Left lung (tissue), 10 donors: ENCODE data around the gene NHS. TPM values are rescaled to one million over a fixed set of nuclear protein-coding genes. Genes with fewer than 3 reads are reported as not detected.

Source experiments
- ATAC-seq: fragments of 200-7000 bp; cut with Tn5 transposase; one replicate; pipeline ENCODE4 v1.9.1; 2020; ENCODE audit warnings: moderate library complexity
- DNase-seq, 4 donors: peaks; one replicate each; pipeline ENCODE4 v3.0.0-alpha.2; 2013 to 2020
- H3K27ac ChIP-seq, 2 donors: fragments of 200-600 bp; sonication (generic) in 1 of 2; one replicate each; pipeline versions ENCODE4 v1.5.0 to v1.8.0; 2020 to 2021
- H3K27me3 ChIP-seq, 2 donors: fragments of 200-600 bp; sonication (generic) in 1 of 2; one replicate each; pipeline versions ENCODE4 v1.5.0 to v1.8.0; 2020 to 2021
- H3K36me3 ChIP-seq, 2 donors: fragments of 200-600 bp; sonication (generic) in 1 of 2; one replicate each; pipeline versions ENCODE4 v1.5.0 to v1.8.0; 2020 to 2021
- H3K4me1 ChIP-seq, 2 donors: fragments of 200-600 bp; one replicate each; pipeline ENCODE4 v1.8.0; 2021
- H3K4me3 ChIP-seq, 2 donors: fragments of 200-600 bp; sonication (generic) in 1 of 2; one replicate each; pipeline versions ENCODE4 v1.5.0 to v1.8.0; 2020 to 2021; ENCODE audit warnings: mild to moderate bottlenecking in 1 of 2
- H3K9me3 ChIP-seq, 2 donors: fragments of 200-600 bp; sonication (generic) in 1 of 2; one replicate each; pipeline versions ENCODE4 v1.5.0 to v1.8.0; 2020 to 2021
- intact Hi-C, 2 donors: fragments of 100-400 bp; cut with DNase I; formaldehyde crosslinking; loops; one replicate each; pipeline versions ENCODE4 v1.11.2 to v1.14.2; 2022
- polyA plus RNA-seq, 6 donors: library from polyadenylated mRNA; unstranded; fragments of 120-200 nt; gene quantifications; one replicate each; pipeline ENCODE4 v1.2.1, GENCODE V29; 2013; ENCODE audit not compliant: insufficient read length in 6 of 6
- total RNA-seq, 2 donors: library from RNA; stranded (reverse); fragmentation: NEBNext Ultra II Directional; extraction: Animal tissue kit (Norgen Biotek cat#: 25700); gene quantifications; one replicate each; pipeline ENCODE4 v1.2.1, GENCODE V29; 2021
- TF ChIP-seq, protein P1 (sequence below), 2 donors: fragments of 200-600 bp; sonication (generic) in 1 of 2; IDR thresholded peaks; one replicate each; pipeline versions ENCODE4 v1.5.0 to v1.8.0; 2021; ENCODE audit warnings: antibody characterized with exemption in 2 of 2
- donor health status: DM: no; HTN: yes; CAD: no.
- donor health status: DM: no; HTN: no; CAD: no.

Gene NHS
- total and polyA plus RNA-seq, 8 donors: 1.4 to 8.3 (median 6.5) TPM

DNA sequence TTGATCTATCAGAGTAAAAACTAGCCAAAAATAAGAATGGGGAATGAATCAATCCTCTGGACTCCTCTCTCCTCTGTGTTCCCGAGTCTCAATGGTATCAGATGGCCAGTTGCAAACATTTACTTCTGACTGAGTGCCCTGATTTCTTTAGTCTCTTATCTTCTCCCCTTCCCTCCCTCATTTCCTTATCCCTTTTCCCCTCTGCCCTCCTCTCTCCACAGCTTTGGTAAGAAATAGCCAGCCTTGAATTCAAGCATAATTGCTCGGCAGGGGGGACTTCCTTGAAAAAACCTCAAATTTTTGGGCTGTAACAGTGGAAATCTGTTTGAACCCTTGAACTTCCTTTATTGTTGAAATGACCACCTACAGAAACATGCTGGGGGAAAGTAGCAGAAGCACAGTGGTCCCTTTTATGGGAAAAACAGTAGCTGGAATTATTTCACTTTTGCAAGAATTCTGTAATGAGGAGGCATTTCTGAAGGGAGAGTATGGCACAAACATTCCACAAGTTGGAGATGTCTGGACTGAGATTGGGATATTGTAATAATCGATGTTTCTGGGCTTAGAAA is 40.3 kb downstream of the NHS start:
- H3K4me3 ChIP-seq: no peak overlapping the region
- H3K27ac ChIP-seq: no peak overlapping the region
- TF ChIP-seq, protein P1, sequence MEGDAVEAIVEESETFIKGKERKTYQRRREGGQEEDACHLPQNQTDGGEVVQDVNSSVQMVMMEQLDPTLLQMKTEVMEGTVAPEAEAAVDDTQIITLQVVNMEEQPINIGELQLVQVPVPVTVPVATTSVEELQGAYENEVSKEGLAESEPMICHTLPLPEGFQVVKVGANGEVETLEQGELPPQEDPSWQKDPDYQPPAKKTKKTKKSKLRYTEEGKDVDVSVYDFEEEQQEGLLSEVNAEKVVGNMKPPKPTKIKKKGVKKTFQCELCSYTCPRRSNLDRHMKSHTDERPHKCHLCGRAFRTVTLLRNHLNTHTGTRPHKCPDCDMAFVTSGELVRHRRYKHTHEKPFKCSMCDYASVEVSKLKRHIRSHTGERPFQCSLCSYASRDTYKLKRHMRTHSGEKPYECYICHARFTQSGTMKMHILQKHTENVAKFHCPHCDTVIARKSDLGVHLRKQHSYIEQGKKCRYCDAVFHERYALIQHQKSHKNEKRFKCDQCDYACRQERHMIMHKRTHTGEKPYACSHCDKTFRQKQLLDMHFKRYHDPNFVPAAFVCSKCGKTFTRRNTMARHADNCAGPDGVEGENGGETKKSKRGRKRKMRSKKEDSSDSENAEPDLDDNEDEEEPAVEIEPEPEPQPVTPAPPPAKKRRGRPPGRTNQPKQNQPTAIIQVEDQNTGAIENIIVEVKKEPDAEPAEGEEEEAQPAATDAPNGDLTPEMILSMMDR (IDR thresholded peaks at IDR 0.05): no peak
- no peak for ATAC-seq
- H3K27me3 ChIP-seq: no peaks in the 10 kb centered on the region
- no peak for DNase-seq
- intact Hi-C loops: no loop called here
- no peaks in the 10 kb centered on the region for H3K9me3 ChIP-seq
- H3K4me1 ChIP-seq: no peaks in the 10 kb centered on the region
- no peaks in the 10 kb centered on the region for H3K36me3 ChIP-seq

DNA sequence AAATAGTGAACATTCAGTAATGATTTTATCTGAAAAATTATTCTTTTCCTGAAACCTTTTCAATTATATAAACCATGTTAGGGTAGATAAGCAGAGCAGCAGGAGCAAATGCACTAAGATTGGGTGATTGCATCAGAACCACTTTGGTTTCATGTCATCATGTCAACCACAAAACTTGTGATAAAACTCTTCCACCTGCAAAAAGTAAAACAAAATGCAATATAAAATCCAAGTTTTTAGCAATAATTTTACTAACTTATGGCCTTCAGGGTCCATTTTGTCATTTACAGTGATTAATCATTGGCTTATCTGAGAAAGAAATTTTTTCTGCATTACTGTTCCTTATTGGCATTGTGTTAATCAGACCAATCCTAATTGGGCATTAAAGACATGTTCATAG is 42.4 kb downstream of the NHS start:
- DNase-seq: no peak
- H3K9me3 ChIP-seq: no peaks in the 10 kb centered on the region
- no peaks in the 10 kb centered on the region for H3K36me3 ChIP-seq
- H3K27ac ChIP-seq: no peak overlapping the region
- H3K4me1 ChIP-seq: no peaks in the 10 kb centered on the region
- TF ChIP-seq, protein P1 (IDR thresholded peaks at IDR 0.05): no peak
- H3K27me3 ChIP-seq: no peaks in the 10 kb centered on the region
- intact Hi-C loops: no loop called here
- ATAC-seq: no peak
- H3K4me3 ChIP-seq: no peak overlapping the region

DNA sequence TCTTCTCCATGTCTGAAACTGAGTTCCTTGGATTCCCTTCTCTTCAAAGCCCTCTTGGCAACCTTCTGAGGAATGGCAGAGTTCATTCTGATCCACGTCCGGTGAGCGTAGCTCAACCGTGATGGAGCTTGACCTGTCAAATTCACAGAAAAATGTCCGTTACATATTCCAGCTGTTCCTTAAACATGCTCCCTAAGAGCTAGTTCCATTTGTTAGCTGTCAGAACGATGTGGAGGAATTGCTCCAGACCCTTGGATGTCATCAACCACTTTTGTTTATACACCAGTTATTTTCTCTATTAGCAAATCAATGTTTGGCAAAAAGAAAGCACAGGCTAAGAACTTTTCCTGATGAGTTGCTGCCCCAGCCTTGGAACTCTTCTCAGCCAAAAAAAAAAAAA is 50.1 kb downstream of the NHS start:
- no peaks in the 10 kb centered on the region for H3K36me3 ChIP-seq
- DNase-seq: peak in 1 of 4 donors; percentile 18
- H3K27ac ChIP-seq: no peak overlapping the region
- H3K4me1 ChIP-seq: no peaks in the 10 kb centered on the region
- intact Hi-C loops: no loop called here
- no peak overlapping the region for H3K4me3 ChIP-seq
- no peak for ATAC-seq
- H3K27me3 ChIP-seq: no peaks in the 10 kb centered on the region
- no peaks in the 10 kb centered on the region for H3K9me3 ChIP-seq
- TF ChIP-seq, protein P1 (IDR thresholded peaks at IDR 0.05): no peak

DNA sequence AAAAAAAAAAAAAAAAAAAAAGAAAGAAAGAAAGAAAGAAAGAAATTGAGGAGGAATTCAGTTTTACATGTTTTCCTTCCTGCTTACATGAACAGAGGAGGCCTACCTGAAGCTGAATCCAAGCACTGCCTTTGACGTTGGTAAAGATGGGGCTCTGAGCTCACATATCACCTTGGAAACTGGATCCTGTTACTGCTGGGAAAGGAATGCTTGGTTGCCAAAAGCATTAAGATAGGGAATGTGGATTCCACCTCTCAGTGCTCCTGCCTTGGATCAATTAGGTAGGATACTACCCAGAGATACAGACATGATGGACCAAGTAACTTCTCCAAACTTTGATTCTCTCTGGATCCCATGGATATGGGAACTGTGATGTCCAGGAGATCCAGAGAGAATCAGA is 50.6 kb downstream of the NHS start:
- DNase-seq: no peak
- no peak for ATAC-seq
- H3K4me1 ChIP-seq: no peaks in the 10 kb centered on the region

DNA sequence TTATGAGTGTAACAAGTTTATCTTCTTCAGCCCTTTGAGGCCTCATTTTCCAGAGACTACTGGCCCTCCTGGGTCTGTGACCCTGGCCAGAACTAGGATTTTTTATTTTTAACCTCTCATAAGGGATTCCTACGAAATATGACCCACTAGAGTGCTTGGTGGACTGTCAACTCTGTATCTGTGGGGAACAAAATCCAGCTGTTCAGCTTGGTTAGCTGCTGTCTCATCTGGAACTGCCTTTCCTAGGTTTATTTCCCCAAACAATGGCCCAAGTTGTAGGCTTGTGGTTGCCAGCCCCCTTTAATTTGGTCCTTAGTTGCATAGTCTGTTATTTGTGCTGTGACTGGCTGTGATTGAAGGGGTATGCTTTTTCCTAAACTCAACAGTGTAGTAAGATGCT is 56.2 kb downstream of the NHS start:
- ATAC-seq: no peak
- intact Hi-C loops: no loop called here
- peak in 2 of 4 donors; percentile 27 to 58 for DNase-seq

More for the DNA sequence above, 50.6 kb downstream of the NHS start:
- H3K36me3 ChIP-seq: no peaks in the 10 kb centered on the region
- intact Hi-C loops: no loop called here
- no peaks in the 10 kb centered on the region for H3K9me3 ChIP-seq
- H3K4me3 ChIP-seq: no peak overlapping the region
- no peak overlapping the region for H3K27ac ChIP-seq
- TF ChIP-seq, protein P1 (IDR thresholded peaks at IDR 0.05): no peak
- no peaks in the 10 kb centered on the region for H3K27me3 ChIP-seq

More for the DNA sequence above, 56.2 kb downstream of the NHS start:
- Histone ChIP-seq H3K27ac (no peak overlapping the region), H3K4me1 (no peaks in the 10 kb centered on the region), H3K36me3 (no peaks in the 10 kb centered on the region), H3K27me3 (no peaks in the 10 kb centered on the region), H3K4me3 (no peak overlapping the region), H3K9me3 (no peaks in the 10 kb centered on the region)
- TF ChIP-seq, protein P1 (IDR thresholded peaks at IDR 0.05): no peak
